BJ (cell line): ENCODE data around the gene POMGNT1. TPM values are rescaled to one million over a fixed set of nuclear protein-coding genes. Genes with fewer than 3 reads are reported as not detected.
"Not testable (repeated sequence)": the region's sequence is repeated elsewhere in the genome, so short reads cannot be mapped to it uniquely, and the experiment has no call there.

Experiments used
- CTCF ChIA-PET: fragments of 350-600 bp; formaldehyde crosslinking; extraction: SDS; loops from one replicate; lab custom pipeline; 2021; ENCODE audit warnings: antibody characterized with exemption, inconsistent platforms; lab: Yijun Ruan, JAX
- POLR2A ChIA-PET: fragments of 300-600 bp; sonication (Branson Sonifier 250); formaldehyde crosslinking; extraction: SDS; loops from one replicate; lab custom pipeline; 2021; ENCODE audit warnings: antibody characterized with exemption; lab: Charles Lee
- DNase-seq: peaks from one replicate; pipeline ENCODE4 v3.0.0-alpha.2; 2011; ENCODE audit warnings: low read depth
- H3K27me3 ChIP-seq: 2 replicates; pipeline ENCODE4 v1.6.0; 2011; ENCODE audit warnings: low read length; ENCODE audit not compliant: control insufficient read depth, insufficient read depth
- H3K36me3 ChIP-seq: 2 replicates; pipeline ENCODE4 v1.5.1; 2011; ENCODE audit warnings: low read length; ENCODE audit not compliant: control insufficient read depth, insufficient read depth
- H3K4me3 ChIP-seq: 2 replicates; pipeline ENCODE4 v1.5.1; 2011; ENCODE audit warnings: low read depth, mild to moderate bottlenecking, control low read depth, low read length
- polyA plus RNA-seq: library from polyadenylated mRNA; depleted of rRNA; stranded (reverse); fragments of >200 nt; gene quantifications from 2 replicates; pipeline ENCODE4 v1.2.3, GENCODE V29; 2011
- TF ChIP-seq, protein P1 (sequence below): IDR thresholded peaks from 2 replicates; pipeline ENCODE4 v1.5.1; 2011; ENCODE audit warnings: low read depth, mild to moderate bottlenecking, control low read depth, inconsistent platforms, low read length, moderate library complexity; ENCODE audit not compliant: insufficient read depth

The POMGNT1 gene
- polyA plus RNA-seq, 1 experiment = 80.0 TPM

DNA sequence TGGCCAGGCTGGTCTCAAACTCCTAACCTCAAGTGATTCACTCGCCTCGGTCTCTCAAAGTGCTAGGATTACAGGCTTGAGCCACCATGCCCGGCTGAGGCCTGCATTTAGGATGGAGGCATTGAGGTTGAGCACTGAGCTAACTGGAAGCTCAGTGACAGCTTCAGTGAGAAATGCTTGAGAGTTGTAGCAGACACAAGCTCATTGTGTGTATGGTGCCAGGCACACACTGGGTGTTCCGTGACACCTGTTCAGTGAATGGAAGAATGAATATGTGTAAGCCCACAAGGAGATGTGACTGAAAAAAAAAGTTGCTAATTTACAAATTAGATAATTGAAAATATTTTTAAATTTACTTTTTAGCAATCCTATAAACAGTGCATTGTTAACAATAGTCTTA, 26.7 kb upstream of the POMGNT1 start:
- Histone ChIP-seq H3K4me3 (no peak overlapping the region), H3K27me3 (no peaks in the 10 kb centered on the region), H3K36me3 (peaks cover 2% of the 10 kb centered on the region)
- TF ChIP-seq, protein P1, sequence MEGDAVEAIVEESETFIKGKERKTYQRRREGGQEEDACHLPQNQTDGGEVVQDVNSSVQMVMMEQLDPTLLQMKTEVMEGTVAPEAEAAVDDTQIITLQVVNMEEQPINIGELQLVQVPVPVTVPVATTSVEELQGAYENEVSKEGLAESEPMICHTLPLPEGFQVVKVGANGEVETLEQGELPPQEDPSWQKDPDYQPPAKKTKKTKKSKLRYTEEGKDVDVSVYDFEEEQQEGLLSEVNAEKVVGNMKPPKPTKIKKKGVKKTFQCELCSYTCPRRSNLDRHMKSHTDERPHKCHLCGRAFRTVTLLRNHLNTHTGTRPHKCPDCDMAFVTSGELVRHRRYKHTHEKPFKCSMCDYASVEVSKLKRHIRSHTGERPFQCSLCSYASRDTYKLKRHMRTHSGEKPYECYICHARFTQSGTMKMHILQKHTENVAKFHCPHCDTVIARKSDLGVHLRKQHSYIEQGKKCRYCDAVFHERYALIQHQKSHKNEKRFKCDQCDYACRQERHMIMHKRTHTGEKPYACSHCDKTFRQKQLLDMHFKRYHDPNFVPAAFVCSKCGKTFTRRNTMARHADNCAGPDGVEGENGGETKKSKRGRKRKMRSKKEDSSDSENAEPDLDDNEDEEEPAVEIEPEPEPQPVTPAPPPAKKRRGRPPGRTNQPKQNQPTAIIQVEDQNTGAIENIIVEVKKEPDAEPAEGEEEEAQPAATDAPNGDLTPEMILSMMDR = no peak
- no peak for DNase-seq
- CTCF ChIA-PET = interaction anchor here (1.0 to 6.7 kb wide), 6 partner anchors 8 to 189 kb away, joined by 3 to 81 read pairs (median 18); no protein-coding TSS in a partner anchor
- POLR2A ChIA-PET = no interaction called here

DNA sequence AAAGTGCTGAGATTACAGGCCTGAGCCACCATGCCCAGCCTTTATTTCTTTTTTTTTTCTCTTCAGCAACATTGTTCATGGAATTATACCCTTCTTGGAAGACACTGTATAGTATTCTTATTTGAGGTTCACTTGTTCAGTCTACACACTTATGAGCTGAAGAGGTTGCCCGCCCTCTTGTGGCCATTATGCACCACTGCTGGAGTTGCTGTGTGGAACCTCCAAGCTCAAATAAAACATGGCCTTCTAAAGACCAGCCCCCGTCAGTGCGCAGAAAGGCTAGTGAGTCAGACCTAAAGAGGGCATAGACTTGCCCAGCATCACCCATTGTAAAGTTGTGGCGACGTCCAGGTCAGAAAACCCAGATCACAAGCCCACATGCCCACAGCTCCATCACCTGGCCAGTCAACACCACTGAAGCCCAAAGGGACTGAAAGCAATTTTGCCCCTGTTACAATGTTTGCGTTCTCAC, 25.3 kb upstream of the POMGNT1 start:
- peaks cover 2% of the 10 kb centered on the region for H3K36me3 ChIP-seq
- ChIA-PET POLR2A (interaction anchor here (0.6 to 0.7 kb wide), 2 partner anchors 42 to 421 kb away, joined by 13 to 18 read pairs; no protein-coding TSS in a partner anchor), CTCF (interaction anchor here (0.5 to 6.7 kb wide), 34 partner anchors 8 to 883 kb away, joined by 3 to 81 read pairs (median 4); partner anchors contain the start of genes LRRC41, MUTYH, RAD54L and UQCRH)
- no peaks in the 10 kb centered on the region for H3K27me3 ChIP-seq
- peak; percentile 49 for DNase-seq
- H3K4me3 ChIP-seq = no peak overlapping the region
- TF ChIP-seq, protein P1 = peak; percentile 94

DNA sequence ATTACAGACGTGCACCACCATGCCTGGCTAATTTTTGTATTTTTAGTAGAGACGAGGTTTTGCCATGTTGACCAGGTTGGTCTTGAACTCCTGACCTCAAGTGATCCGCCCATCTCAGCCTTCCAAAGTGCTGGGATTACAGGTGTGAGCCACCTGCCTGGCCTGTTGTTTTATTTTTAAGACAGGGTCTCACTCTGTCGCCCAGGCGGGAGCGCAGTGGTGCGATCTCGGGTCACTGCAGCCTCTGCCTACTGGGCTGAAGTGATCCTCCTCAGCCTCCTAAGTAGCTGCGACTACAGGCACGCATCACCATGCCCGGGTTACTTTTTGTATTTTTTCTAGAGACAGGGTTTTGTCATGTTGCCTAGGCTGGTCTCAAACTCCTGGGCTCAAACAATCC, 24.8 kb upstream of the POMGNT1 start:
- POLR2A ChIA-PET, H3K4me3 ChIP-seq, DNase-seq, H3K36me3 ChIP-seq, H3K27me3 ChIP-seq: not testable (repeated sequence)
- CTCF ChIA-PET = interaction anchor here (0.7 to 6.7 kb wide), 23 partner anchors 10 to 882 kb away, joined by 3 to 81 read pairs (median 4); partner anchors contain the start of genes LRRC41, MUTYH, RAD54L and UQCRH

DNA sequence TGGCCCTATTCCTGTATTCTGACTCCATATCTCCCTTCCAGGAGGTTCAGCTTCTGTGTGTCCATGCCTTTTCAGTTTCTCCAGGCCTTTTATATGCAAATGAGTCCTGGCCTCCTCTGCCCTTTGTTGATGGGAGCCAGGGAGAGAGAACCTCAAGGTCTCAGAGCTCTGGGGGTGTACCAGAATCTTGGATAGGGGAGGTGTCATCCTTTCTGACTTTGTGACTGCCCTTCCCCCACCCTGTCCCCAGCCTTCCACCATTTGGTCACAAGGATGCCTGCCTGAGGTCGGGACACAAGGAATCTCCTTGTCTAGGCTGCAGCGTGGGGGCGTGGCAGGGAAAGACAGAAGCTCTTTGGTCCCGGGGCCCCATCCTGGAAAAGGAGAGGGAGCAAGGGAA, 23.5 kb upstream of the POMGNT1 start:
- no peak for DNase-seq
- ChIA-PET CTCF (interaction anchor here (1.1 to 6.7 kb wide), 5 partner anchors 12 to 185 kb away, joined by 3 to 81 read pairs (median 42); no protein-coding TSS in a partner anchor), POLR2A (no interaction called here)
- peaks cover 2% of the 10 kb centered on the region for H3K36me3 ChIP-seq
- H3K27me3 ChIP-seq = no peaks in the 10 kb centered on the region
- TF ChIP-seq, protein P1 = no peak
- no peak overlapping the region for H3K4me3 ChIP-seq

DNA sequence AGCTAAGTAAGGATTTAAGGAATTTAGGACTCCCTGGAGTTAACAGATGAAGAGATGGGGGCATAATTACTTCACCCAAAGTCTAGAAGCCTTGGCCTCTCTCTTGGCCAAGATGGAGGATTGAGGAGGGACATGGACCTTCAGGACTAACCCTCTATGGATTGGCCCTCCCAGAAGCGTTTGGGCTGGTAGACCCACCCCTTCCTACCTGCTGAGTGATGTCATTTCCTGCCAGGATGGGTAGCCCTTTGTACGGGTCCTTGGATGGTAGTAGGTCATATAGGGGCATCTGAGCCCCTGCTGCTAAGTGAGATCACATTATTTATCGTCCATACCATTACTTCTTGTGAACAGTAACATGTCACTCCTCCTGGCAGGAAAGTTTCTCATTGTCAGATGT, 22.6 kb upstream of the POMGNT1 start:
- Histone ChIP-seq H3K4me3 (no peak overlapping the region), H3K27me3 (no peaks in the 10 kb centered on the region), H3K36me3 (peaks cover 2% of the 10 kb centered on the region)
- TF ChIP-seq, protein P1 = no peak
- DNase-seq = no peak
- ChIA-PET POLR2A (no interaction called here), CTCF (interaction anchor here (1.1 to 6.7 kb wide), 3 partner anchors 13 to 184 kb away, joined by 3 to 81 read pairs (median 55); no protein-coding TSS in a partner anchor)
